Measurements from ENCODE around the gene DYNLT4.
"Not testable (repeated sequence)": the region's sequence is repeated elsewhere in the genome, so short reads cannot be mapped to it uniquely, and the experiment has no call there.

Gene DYNLT4

GRCh38 chr1:44788120-44788860, 18.9 kb downstream of the DYNLT4 start, which contains the start of gene BEST4:
TSS of gene BEST4 (minus strand) at chr1:44788170. CDS start at chr1:44787705, 465 bp downstream.
- DNase-seq (ENCODE audit: low spot score) = no peak

- no peak for DNase-seq (ENCODE audit: low spot score)
Observed at GRCh38 chr1:44787506-44787905, 19.6 kb downstream of the DYNLT4 start.

DNA sequence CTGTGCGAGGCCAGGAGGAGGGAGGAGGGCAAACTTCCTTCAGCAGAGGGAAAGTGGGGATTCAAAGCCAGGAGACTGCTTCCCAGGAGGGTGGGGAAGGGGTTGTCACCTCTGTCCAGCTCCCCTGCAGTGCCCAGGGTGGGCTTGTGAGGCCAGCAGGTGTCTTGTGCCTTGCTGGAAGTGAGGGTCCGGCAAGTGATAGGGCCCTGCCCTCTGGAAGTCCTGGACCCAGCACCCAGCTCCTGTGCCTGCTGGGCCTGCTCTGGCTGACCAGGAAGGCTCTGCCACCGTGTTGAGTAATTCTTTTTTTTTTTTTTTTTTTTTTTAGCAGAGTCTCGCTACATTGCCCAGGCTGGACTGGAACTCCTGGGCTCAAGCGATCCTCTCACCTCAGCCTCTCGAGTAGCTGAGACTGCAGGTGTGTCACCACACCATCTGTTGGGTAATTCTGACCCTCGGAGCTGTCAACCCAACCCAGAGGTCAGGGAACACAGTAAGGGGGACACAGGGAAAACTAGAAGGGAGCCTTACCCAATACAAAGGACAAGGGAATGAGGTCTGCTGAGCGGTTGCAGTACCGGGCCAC, 20.2 kb downstream of the DYNLT4 start:
- no peak for DNase-seq (ENCODE audit: low spot score)

GRCh38 chr1:44786138-44786840, 20.9 kb downstream of the DYNLT4 start:
- peak; percentile 80 for DNase-seq (ENCODE audit: low spot score)

GRCh38 chr1:44785501-44786137, 21.5 kb downstream of the DYNLT4 start:
- no peak for DNase-seq (ENCODE audit: low spot score)

DNA sequence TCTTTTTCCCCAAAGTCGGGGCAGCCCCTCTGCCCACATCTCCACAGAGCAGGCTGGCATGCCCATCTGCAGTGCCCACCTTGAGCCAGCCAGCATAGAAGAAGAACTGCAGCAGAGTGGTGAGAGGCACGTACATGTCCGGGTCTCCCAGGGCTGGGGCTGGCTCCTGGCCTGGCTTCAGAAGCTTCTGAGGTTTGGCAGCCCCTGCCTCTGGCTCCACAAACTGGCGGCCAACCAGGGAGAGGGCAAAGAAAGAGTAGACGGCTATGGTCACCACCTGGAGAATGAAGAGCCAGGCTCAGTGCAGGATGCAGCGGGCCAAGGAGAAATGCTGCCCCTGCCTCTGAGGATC, 22.1 kb downstream of the DYNLT4 start:
- DNase-seq (ENCODE audit: low spot score) = no peak

GRCh38 chr1:44784094-44785028, 22.8 kb downstream of the DYNLT4 start:
- peak; percentile 60 for DNase-seq (ENCODE audit: low spot score)

- DNase-seq (ENCODE audit: low spot score) = no peak
Observed at GRCh38 chr1:44783697-44784093, 23.5 kb downstream of the DYNLT4 start.

- no peak for DNase-seq (ENCODE audit: low spot score)
Observed at GRCh38 chr1:44780583-44781121, 26.5 kb downstream of the DYNLT4 start.

GRCh38 chr1:44778705-44779576, 28.2 kb downstream of the DYNLT4 start:
- DNase-seq (ENCODE audit: low spot score) = no peak

- DNase-seq (ENCODE audit: low spot score) = no peak
Observed at GRCh38 chr1:44777969-44778635, 29.0 kb downstream of the DYNLT4 start.

GRCh38 chr1:44777547-44777946, 29.6 kb downstream of the DYNLT4 start:
- no peak for DNase-seq (ENCODE audit: low spot score)

- no peak for DNase-seq (ENCODE audit: low spot score)
Observed at GRCh38 chr1:44776730-44777068, 30.5 kb downstream of the DYNLT4 start.

- DNase-seq (ENCODE audit: low spot score) = peak; percentile 41
Observed at GRCh38 chr1:44775930-44776729, 31.0 kb downstream of the DYNLT4 start.

DNA sequence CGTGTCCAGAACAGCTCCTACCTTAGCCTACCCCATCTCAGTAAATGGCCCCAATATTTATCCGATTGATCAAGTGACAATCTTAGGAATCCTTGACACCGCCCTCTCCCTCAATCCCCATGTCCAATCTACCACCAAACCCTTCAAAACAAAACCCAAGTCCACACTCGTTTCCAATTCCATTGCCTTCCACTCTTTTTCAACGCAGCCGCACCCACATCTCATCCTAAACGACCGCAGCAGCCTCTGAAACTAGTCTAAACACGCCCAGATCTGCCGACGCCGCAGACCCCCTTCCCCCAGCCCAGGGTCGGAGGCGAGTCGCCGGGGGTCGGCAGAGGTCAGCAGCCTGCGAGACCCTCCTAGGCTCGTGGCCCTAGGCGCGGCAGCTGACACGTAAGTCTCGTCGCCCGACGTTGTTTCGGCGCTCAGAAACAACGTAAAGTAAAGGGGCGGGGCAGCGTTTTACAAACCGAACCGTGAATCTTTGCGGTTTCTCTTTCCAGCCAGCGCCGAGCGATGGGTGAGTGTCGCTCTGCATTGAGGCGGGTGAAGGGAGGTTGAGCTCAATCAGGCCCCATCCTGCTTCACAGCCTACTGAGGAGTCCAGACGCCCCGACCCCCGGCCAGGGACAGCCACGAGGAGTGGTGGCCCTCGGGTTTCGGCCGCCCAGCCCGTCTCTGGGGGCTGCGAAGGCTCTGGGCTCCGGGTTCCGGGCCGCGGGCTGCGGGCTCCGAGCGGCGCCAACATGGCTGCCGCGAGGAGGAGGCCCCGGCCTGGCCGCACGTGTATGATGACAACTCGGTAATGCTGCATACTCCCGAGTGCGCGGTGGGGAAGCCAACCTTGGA, 31.8 kb downstream of the DYNLT4 start, which contains the start of gene RPS8:
RPS8 (plus strand) TSS at position 463 of the 852 bp plus-strand sequence; CDS start at position 520, 57 bp downstream.
- DNase-seq (ENCODE audit: low spot score) = peak; percentile 92

DNA sequence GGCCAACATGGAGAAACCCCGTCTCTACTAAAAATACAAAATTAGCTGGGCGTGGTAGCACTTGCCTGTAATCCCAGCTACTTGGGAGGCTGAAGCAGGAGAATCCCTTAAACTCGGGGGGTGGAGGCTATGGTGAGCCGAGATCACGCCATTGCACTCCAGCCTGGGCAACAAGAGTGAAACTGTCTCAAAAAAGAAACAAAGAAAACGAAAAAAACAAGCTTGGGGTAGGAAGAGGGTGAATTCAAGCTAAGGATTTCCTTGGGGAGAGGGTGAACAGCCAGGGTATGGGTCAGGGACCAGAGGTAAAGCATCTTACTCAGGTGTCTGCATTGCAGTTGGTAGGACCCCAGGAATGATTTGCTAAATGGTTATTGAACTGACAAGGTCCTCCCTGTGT, 40.7 kb downstream of the DYNLT4 start:
- not testable (repeated sequence) for DNase-seq (ENCODE audit: low spot score)

GRCh38 chr1:44760876-44761275, 46.3 kb downstream of the DYNLT4 start:
- DNase-seq (ENCODE audit: low spot score) = no peak

DNA sequence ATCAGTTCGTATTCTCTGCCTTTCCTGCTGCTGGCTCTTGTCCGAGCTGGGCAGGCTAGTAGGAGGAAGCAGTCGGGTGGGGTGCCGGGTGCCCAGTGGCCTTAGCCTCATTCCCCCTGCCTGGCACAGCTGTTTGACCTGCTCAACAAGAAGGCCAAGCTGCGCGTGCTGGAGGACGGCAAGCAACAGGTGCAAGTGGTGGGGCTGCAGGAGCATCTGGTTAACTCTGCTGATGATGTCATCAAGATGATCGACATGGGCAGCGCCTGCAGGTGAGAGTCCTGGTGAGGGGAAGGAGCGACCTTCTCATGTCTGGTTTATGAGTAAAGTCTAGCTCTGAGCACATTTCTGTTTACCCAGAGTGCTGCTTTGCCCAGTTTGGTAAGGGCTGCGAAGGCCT, 48.1 kb downstream of the DYNLT4 start:
- DNase-seq (ENCODE audit: low spot score) = no peak
